H1 (cell line): ENCODE results near the gene KCNMA1. TPM values are rescaled to one million over a fixed set of nuclear protein-coding genes. Genes with fewer than 3 reads are reported as not detected.

ENCODE experiments used
- CTCF ChIA-PET: fragments of 300-600 bp; sonication (Branson Sonifier 250); formaldehyde crosslinking; loops from one replicate; lab custom pipeline; 2021; ENCODE audit not compliant: partially characterized antibody; lab: Charles Lee
- POLR2A ChIA-PET: fragments of 300-600 bp; sonication (Branson Sonifier 250); formaldehyde crosslinking; loops from one replicate; lab custom pipeline; 2021; ENCODE audit warnings: inconsistent platforms; ENCODE audit not compliant: partially characterized antibody; lab: Charles Lee
- DNase-seq, 2 experiments: peaks; one replicate each; pipeline versions ENCODE4 v3.0.0 to v3.0.0-alpha.2; 2010 to 2022; ENCODE audit warnings: low spot score in 2 of 2, low read depth in 1 of 2, mixed read lengths in 1 of 2
- FAIRE-seq: peaks from 2 replicates; lab custom pipeline; 2011; peaks lifted over from hg19 to GRCh38; lab: Jason Lieb, UNC
- H2AFZ ChIP-seq: 2 replicates; pipeline ENCODE4 v1.8.1; 2012; ENCODE audit warnings: low read length, inconsistent platforms
- H2AK5ac ChIP-seq: 2 replicates; pipeline ENCODE4 v1.6.1; 2013; ENCODE audit warnings: low read depth, low read length
- H2BK120ac ChIP-seq: replicated peaks from 2 replicates; pipeline ENCODE3; 2013; ENCODE audit warnings: low read depth, low read length, inconsistent platforms
- H2BK12ac ChIP-seq: 2 replicates; pipeline ENCODE4 v1.6.1; 2013; ENCODE audit warnings: low read depth, low read length
- H2BK15ac ChIP-seq: 2 replicates; pipeline ENCODE4 v1.6.1; 2013; ENCODE audit warnings: low read length
- H2BK20ac ChIP-seq: 2 replicates; pipeline ENCODE4 v1.6.1; 2013; ENCODE audit warnings: low read length
- H2BK5ac ChIP-seq: 2 replicates; pipeline ENCODE4 v1.6.1; 2013; ENCODE audit warnings: low read depth, low read length
- H3K14ac ChIP-seq: 2 replicates; pipeline ENCODE4 v1.6.1; 2013; ENCODE audit warnings: inconsistent platforms; ENCODE audit not compliant: insufficient read length
- H3K18ac ChIP-seq: 2 replicates; pipeline ENCODE4 v1.6.1; 2013; ENCODE audit warnings: low read length; ENCODE audit errors: extremely low read depth
- H3K23ac ChIP-seq: 2 replicates; pipeline ENCODE4 v1.6.1; 2013; ENCODE audit warnings: inconsistent platforms; ENCODE audit not compliant: insufficient read length
- H3K23me2 ChIP-seq: 2 replicates; pipeline ENCODE4 v1.6.1; 2013; ENCODE audit warnings: low read depth, low read length
- H3K27ac ChIP-seq: 2 replicates; pipeline ENCODE4 v1.6.1; 2011; ENCODE audit warnings: low read depth, low read length, inconsistent platforms
- H3K27me3 ChIP-seq, 4 experiments: replicated peaks in 1 of 4; 1 replicate in 1 of 4; 2 replicates in 3 of 4; pipeline versions ENCODE4 v1.6.1 to v1.8.1; 2011 to 2013; ENCODE audit warnings: low read length in 3 of 4, mild to moderate bottlenecking in 3 of 4, inconsistent platforms in 2 of 4, mixed read lengths in 2 of 4, moderate library complexity in 1 of 4; ENCODE audit not compliant: control insufficient read depth in 3 of 4, insufficient read depth in 3 of 4; ENCODE audit errors: extremely low read depth in 1 of 4
- H3K36me3 ChIP-seq, 4 experiments: 2 replicates each; pipeline versions ENCODE4 v1.6.1 to v1.8.1; 2011 to 2013; ENCODE audit warnings: mild to moderate bottlenecking in 4 of 4, low read length in 3 of 4, moderate library complexity in 2 of 4, control low read depth in 1 of 4, inconsistent platforms in 1 of 4; ENCODE audit not compliant: insufficient read depth in 4 of 4, control insufficient read depth in 2 of 4
- H3K4ac ChIP-seq: replicated peaks from 2 replicates; pipeline ENCODE3; 2013; ENCODE audit warnings: low read length, low read depth, mixed read lengths, inconsistent platforms; ENCODE audit not compliant: insufficient read length
- H3K4me1 ChIP-seq, 4 experiments: replicated peaks in 1 of 4; 1 replicate in 1 of 4; 2 replicates in 3 of 4; pipeline versions ENCODE4 v1.6.1 to v1.8.1; 2011 to 2013; ENCODE audit warnings: low read length in 3 of 4, inconsistent platforms in 2 of 4, mixed read lengths in 1 of 4; ENCODE audit not compliant: insufficient read depth in 4 of 4, control insufficient read depth in 3 of 4
- H3K4me2 ChIP-seq, 2 experiments: 2 replicates each; pipeline versions ENCODE4 v1.6.1 to v1.8.1; 2011 to 2013; ENCODE audit warnings: low read depth in 2 of 2, low read length in 2 of 2, control low read depth in 1 of 2, inconsistent platforms in 1 of 2, mild to moderate bottlenecking in 1 of 2; ENCODE audit not compliant: insufficient read depth in 1 of 2
- H3K4me3 ChIP-seq, 4 experiments: fragments of 200-600, 300-600 bp in 1 of 4; sonication (generic), shearing (Covaris generic), sonication (Bioruptor Twin) in 1 of 4; 2 replicates each; pipeline versions ENCODE4 v1.5.1 to v1.8.1; 2011 to 2016; ENCODE audit warnings: low read length in 4 of 4, low read depth in 3 of 4, control low read depth in 2 of 4, inconsistent platforms in 2 of 4, mild to moderate bottlenecking in 2 of 4, mixed read lengths in 1 of 4, moderate library complexity in 1 of 4; ENCODE audit not compliant: insufficient read depth in 2 of 4; ENCODE audit errors: extremely low read depth in 1 of 4
- H3K56ac ChIP-seq: replicated peaks from 2 replicates; pipeline ENCODE3; 2013; ENCODE audit warnings: low read depth, mild to moderate bottlenecking, mixed read lengths, low read length, inconsistent platforms; ENCODE audit not compliant: insufficient read length
- H3K79me1 ChIP-seq: 2 replicates; pipeline ENCODE4 v1.6.1; 2013; ENCODE audit warnings: low read depth, low read length, control low read depth
- H3K79me2 ChIP-seq, 2 experiments: 2 replicates each; pipeline versions ENCODE4 v1.6.1 to v1.8.1; 2012 to 2013; ENCODE audit warnings: low read length in 2 of 2, mild to moderate bottlenecking in 2 of 2, inconsistent platforms in 1 of 2; ENCODE audit not compliant: insufficient read depth in 2 of 2, control insufficient read depth in 1 of 2
- H3K9ac ChIP-seq, 4 experiments: replicated peaks in 1 of 4; 1 replicate in 1 of 4; 2 replicates in 3 of 4; pipeline versions ENCODE4 v1.6.1 to v1.8.1; 2011 to 2013; ENCODE audit warnings: low read depth in 3 of 4, low read length in 3 of 4, control low read depth in 2 of 4, mild to moderate bottlenecking in 2 of 4, moderate library complexity in 2 of 4, inconsistent platforms in 1 of 4; ENCODE audit errors: extremely low read depth in 1 of 4
- H3K9me3 ChIP-seq, 2 experiments: 2 replicates each; pipeline versions ENCODE4 v1.6.1 to v1.8.1; 2012 to 2013; ENCODE audit warnings: mild to moderate bottlenecking in 2 of 2, moderate library complexity in 2 of 2, control low read depth in 1 of 2, inconsistent platforms in 1 of 2, low read depth in 1 of 2, low read length in 1 of 2, mixed read lengths in 1 of 2; ENCODE audit not compliant: insufficient read depth in 2 of 2
- H4K20me1 ChIP-seq, 2 experiments: replicated peaks in 1 of 2; 2 replicates each; pipeline versions ENCODE3 to v1.8.1; 2011 to 2013; ENCODE audit warnings: inconsistent platforms in 2 of 2, low read length in 2 of 2, mild to moderate bottlenecking in 1 of 2; ENCODE audit not compliant: insufficient read depth in 2 of 2, control insufficient read depth in 1 of 2
- H4K5ac ChIP-seq: 2 replicates; pipeline ENCODE4 v1.6.1; 2013; ENCODE audit warnings: low read length, low read depth, mixed read lengths, inconsistent platforms; ENCODE audit not compliant: insufficient read length
- H4K8ac ChIP-seq: 2 replicates; pipeline ENCODE4 v1.8.0; 2013; ENCODE audit warnings: mild to moderate bottlenecking, moderate library complexity, low read length, inconsistent platforms; ENCODE audit not compliant: insufficient read depth; ENCODE audit errors: extremely low read depth
- H4K91ac ChIP-seq: replicated peaks from 2 replicates; pipeline ENCODE3; 2013; ENCODE audit warnings: low read length, mixed read lengths, inconsistent platforms; ENCODE audit not compliant: insufficient read length
- ASH2L ChIP-seq: fragments of 200-600, 300-600 bp; sonication (generic); IDR thresholded peaks from one replicate; pipeline ENCODE4 v1.7.1; 2017; ENCODE audit warnings: low read length
- CTCF ChIP-seq, 3 experiments: IDR thresholded peaks; 1 replicate in 2 of 3; 2 replicates in 1 of 3; pipeline versions ENCODE4 v1.5.1 to v1.6.1; 2011; ENCODE audit warnings: low read length in 3 of 3, mild to moderate bottlenecking in 3 of 3, inconsistent platforms in 2 of 3, low read depth in 1 of 3, moderate library complexity in 1 of 3; ENCODE audit not compliant: insufficient read depth in 1 of 3; ENCODE audit errors: control extremely low read depth in 1 of 3
- EP300 ChIP-seq, 2 experiments: IDR thresholded peaks; 1 replicate in 1 of 2; 2 replicates in 1 of 2; pipeline ENCODE4 v1.6.1; 2011 to 2012; ENCODE audit warnings: low read depth in 2 of 2, low read length in 2 of 2, mild to moderate bottlenecking in 2 of 2, borderline replicate concordance in 1 of 2, inconsistent platforms in 1 of 2, moderate library complexity in 1 of 2
- EZH2 ChIP-seq: fragments of 200-600 bp; sonication (generic); IDR thresholded peaks from 2 replicates; pipeline ENCODE4 v1.7.1; 2012; ENCODE audit warnings: low read depth, mild to moderate bottlenecking, moderate library complexity, low read length, inconsistent platforms; ENCODE audit not compliant: severe bottlenecking
- HDAC2 ChIP-seq, 2 experiments: fragments of 300-600 bp in 1 of 2; sonication (generic) in 1 of 2; IDR thresholded peaks; 2 replicates each; pipeline ENCODE4 v1.6.1; 2011 to 2012; ENCODE audit warnings: low read depth in 2 of 2, low read length in 2 of 2, mild to moderate bottlenecking in 2 of 2, moderate library complexity in 2 of 2, borderline replicate concordance in 1 of 2, inconsistent platforms in 1 of 2
- KDM4A ChIP-seq: IDR thresholded peaks from one replicate; pipeline ENCODE4 v1.7.1; 2012; ENCODE audit warnings: low read depth, mild to moderate bottlenecking, moderate library complexity, low read length, inconsistent platforms; ENCODE audit not compliant: severe bottlenecking
- RAD21 ChIP-seq, 2 experiments: IDR thresholded peaks in 1 of 2; conservative IDR thresholded peaks in 1 of 2; 2 replicates each; pipeline ENCODE4 v1.6.1; 2011; ENCODE audit warnings: low read depth in 2 of 2, low read length in 2 of 2, improper control_type of control experiment in 1 of 2, inconsistent platforms in 1 of 2, mild to moderate bottlenecking in 1 of 2, moderate library complexity in 1 of 2
- SIRT6 ChIP-seq: IDR thresholded peaks from one replicate; pipeline ENCODE4 v1.7.1; 2012; ENCODE audit warnings: low read length, inconsistent platforms
- SIX5 ChIP-seq: IDR thresholded peaks from 2 replicates; pipeline ENCODE4 v1.6.1; 2011; ENCODE audit warnings: mild to moderate bottlenecking, low read depth, low read length
- polyA plus RNA-seq, 7 experiments: library from polyadenylated mRNA; depleted of rRNA in 3 of 7; stranded (reverse) in 5 of 7; unstranded in 2 of 7; fragments of >200 nt in 5 of 7; fragments of 200-250 nt in 2 of 7; gene quantifications; 1 replicate in 5 of 7; 2 replicates in 1 of 7; 4 replicates in 1 of 7; pipeline versions ENCODE4 v1.2.1 to v1.2.3, GENCODE V29; 2011 to 2013; ENCODE audit warnings: missing spikeins in 2 of 7, mixed read lengths in 2 of 7
- total RNA-seq: library from RNA; stranded (reverse); fragmentation: NEBNext Ultra II Directional; extraction: Animal tissue kit (Norgen Biotek cat#: 25700); gene quantifications from 2 replicates; pipeline ENCODE4 v1.2.1, GENCODE V29; 2021
- TF ChIP-seq, protein P1 (sequence below): IDR thresholded peaks from 2 replicates; pipeline ENCODE4 v1.6.1; 2011; ENCODE audit warnings: low read length, improper control_type of control experiment

KCNMA1 gene
- total and polyA plus RNA-seq, 2 of the 8 experiments (the other 6 are each of a cell fraction or from before 2014, with no cell fraction given) = 10.2 to 11.1 TPM

DNA sequence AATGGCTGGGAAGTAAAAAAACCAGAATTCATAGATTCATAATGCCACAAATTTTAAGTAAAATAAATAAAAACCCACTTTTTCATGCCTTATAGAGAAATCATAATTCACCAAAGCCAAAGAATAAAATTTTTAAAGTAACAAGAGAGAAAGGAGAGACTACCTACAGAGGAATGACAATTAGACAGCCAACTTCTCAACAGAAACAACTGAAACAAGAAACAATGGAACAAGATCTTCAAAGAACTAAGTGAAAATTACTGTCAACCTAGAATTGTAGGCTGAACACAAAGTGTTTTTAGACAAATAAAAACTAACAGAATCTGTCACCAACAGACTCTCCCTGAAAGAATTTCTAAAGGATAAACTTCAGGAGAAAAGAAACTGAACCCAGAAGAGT, 15.6 kb upstream of the KCNMA1 start:
- Histone ChIP-seq H3K4me1 (peaks cover 4 to 17% (median 11%) of the 10 kb centered on the region in 4 experiments; a peak in 6 of 7 replicates), H3K23ac (no peak overlapping the region), H3K9ac (no peak overlapping the region), H3K56ac (no peak overlapping the region), H2BK120ac (no peak overlapping the region), H3K4me3 (no peak overlapping the region), H3K79me1 (no peaks in the 10 kb centered on the region), H2AFZ (no peak overlapping the region), H3K18ac (no peak overlapping the region), H3K36me3 (no peaks in the 10 kb centered on the region), H4K20me1 (no peaks in the 10 kb centered on the region), H2BK15ac (no peak overlapping the region), H4K8ac (no peak overlapping the region), H3K14ac (no peak overlapping the region), H3K9me3 (peaks cover 0 to 8% of the 10 kb centered on the region in 2 experiments; a peak in 2 of 4 replicates), H2BK5ac (no peak overlapping the region), H2BK12ac (no peak overlapping the region), H3K23me2 (no peaks in the 10 kb centered on the region), H3K4ac (no peak overlapping the region), H2BK20ac (no peak overlapping the region), H3K79me2 (no peaks in the 10 kb centered on the region), H3K27me3 (peaks cover 0 to 2% (median 0%) of the 10 kb centered on the region in 4 experiments; a peak in 1 of 7 replicates), H3K27ac (no peak overlapping the region), H3K4me2 (no peak overlapping the region), H4K91ac (no peak overlapping the region), H2AK5ac (no peak overlapping the region), H4K5ac (no peak overlapping the region)
- FAIRE-seq (no peak), DNase-seq (no peak)
- ChIA-PET CTCF (interaction anchor here (1.3 kb wide), 1 partner anchor 17 kb away, joined by 3 read pairs; no protein-coding TSS in a partner anchor), POLR2A (no interaction called here)
- TF ChIP-seq ASH2L (no peak), KDM4A (no peak), SIX5 (no peak), EP300 (IDR thresholded peaks at IDR 0.05; ENCODE audit: borderline replicate concordance in 1 of 2, low read depth in 2 of 2, low read length in 2 of 2) (no peak), HDAC2 (IDR thresholded peaks at IDR 0.05; ENCODE audit: borderline replicate concordance in 1 of 2, low read depth in 2 of 2, low read length in 2 of 2) (no peak), RAD21 (IDR thresholded peaks at IDR 0.05 in 1 of 2, conservative IDR thresholded peaks at IDR 0.05 in 1 of 2; ENCODE audit: low read depth in 2 of 2, low read length in 2 of 2) (no peak), SIRT6 (no peak), EZH2 (no peak), CTCF (IDR thresholded peaks at IDR 0.05; ENCODE audit: control extremely low read depth in 1 of 3, insufficient read depth in 1 of 3, low read depth in 1 of 3, low read length in 3 of 3) (no peak)
- TF ChIP-seq, protein P1, sequence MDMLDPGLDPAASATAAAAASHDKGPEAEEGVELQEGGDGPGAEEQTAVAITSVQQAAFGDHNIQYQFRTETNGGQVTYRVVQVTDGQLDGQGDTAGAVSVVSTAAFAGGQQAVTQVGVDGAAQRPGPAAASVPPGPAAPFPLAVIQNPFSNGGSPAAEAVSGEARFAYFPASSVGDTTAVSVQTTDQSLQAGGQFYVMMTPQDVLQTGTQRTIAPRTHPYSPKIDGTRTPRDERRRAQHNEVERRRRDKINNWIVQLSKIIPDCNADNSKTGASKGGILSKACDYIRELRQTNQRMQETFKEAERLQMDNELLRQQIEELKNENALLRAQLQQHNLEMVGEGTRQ = no peak
